AG04450 (cell line): Measurements from ENCODE around the gene IL17REL. TPM values are rescaled to one million over a fixed set of nuclear protein-coding genes. Genes with fewer than 3 reads are reported as not detected.

Source experiments
- CTCF ChIA-PET: fragments of 300-600, 350-600 bp; formaldehyde crosslinking; extraction: SDS; loops from one replicate; lab custom pipeline; 2022; ENCODE audit warnings: antibody characterized with exemption, inconsistent platforms; lab: Charles Lee
- POLR2A ChIA-PET: fragments of 350-600 bp; formaldehyde crosslinking; extraction: SDS; loops from one replicate; lab custom pipeline; 2021; ENCODE audit warnings: antibody characterized with exemption, inconsistent platforms; lab: Yijun Ruan, JAX
- DNase-seq: peaks from one replicate; pipeline ENCODE4 v3.0.0-alpha.2; 2011; ENCODE audit warnings: low read depth, low spot score
- H3K27ac ChIP-seq: one replicate; pipeline ENCODE4 v1.5.1; 2012; ENCODE audit warnings: low read depth, low read length, control low read depth
- H3K27me3 ChIP-seq: one replicate; pipeline ENCODE4 v1.6.0; 2012; ENCODE audit warnings: low read length; ENCODE audit not compliant: control insufficient read depth, insufficient read depth
- H3K4me3 ChIP-seq: 2 replicates; pipeline ENCODE4 v1.5.1; 2011; ENCODE audit warnings: mild to moderate bottlenecking, low read depth, low read length, control low read depth
- H3K9me3 ChIP-seq: 2 replicates; pipeline ENCODE4 v1.5.1; 2012; ENCODE audit warnings: low read length; ENCODE audit not compliant: control insufficient read depth, insufficient read depth
- polyA plus RNA-seq: library from polyadenylated mRNA; depleted of rRNA; stranded (reverse); fragments of >200 nt; gene quantifications from 2 replicates; pipeline ENCODE4 v1.2.3, GENCODE V29; 2011
- TF ChIP-seq, protein P1 (sequence below): IDR thresholded peaks from 2 replicates; pipeline ENCODE4 v1.5.1; 2011; ENCODE audit warnings: low read depth, low read length, control low read depth, inconsistent platforms

Gene IL17REL
- polyA plus RNA-seq, 1 experiment = not detected

GRCh38 chr22:49956418-49956770, 56.2 kb downstream of the IL17REL start:
- H3K27ac ChIP-seq = no peak overlapping the region
- no peaks in the 10 kb centered on the region; the same call in 1 of the 2 replicates for H3K9me3 ChIP-seq
- TF ChIP-seq, protein P1, sequence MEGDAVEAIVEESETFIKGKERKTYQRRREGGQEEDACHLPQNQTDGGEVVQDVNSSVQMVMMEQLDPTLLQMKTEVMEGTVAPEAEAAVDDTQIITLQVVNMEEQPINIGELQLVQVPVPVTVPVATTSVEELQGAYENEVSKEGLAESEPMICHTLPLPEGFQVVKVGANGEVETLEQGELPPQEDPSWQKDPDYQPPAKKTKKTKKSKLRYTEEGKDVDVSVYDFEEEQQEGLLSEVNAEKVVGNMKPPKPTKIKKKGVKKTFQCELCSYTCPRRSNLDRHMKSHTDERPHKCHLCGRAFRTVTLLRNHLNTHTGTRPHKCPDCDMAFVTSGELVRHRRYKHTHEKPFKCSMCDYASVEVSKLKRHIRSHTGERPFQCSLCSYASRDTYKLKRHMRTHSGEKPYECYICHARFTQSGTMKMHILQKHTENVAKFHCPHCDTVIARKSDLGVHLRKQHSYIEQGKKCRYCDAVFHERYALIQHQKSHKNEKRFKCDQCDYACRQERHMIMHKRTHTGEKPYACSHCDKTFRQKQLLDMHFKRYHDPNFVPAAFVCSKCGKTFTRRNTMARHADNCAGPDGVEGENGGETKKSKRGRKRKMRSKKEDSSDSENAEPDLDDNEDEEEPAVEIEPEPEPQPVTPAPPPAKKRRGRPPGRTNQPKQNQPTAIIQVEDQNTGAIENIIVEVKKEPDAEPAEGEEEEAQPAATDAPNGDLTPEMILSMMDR = no peak
- no peaks in the 10 kb centered on the region for H3K27me3 ChIP-seq
- DNase-seq = no peak
- ChIA-PET CTCF (no interaction called here), POLR2A (no interaction called here)
- no peak overlapping the region for H3K4me3 ChIP-seq

DNA sequence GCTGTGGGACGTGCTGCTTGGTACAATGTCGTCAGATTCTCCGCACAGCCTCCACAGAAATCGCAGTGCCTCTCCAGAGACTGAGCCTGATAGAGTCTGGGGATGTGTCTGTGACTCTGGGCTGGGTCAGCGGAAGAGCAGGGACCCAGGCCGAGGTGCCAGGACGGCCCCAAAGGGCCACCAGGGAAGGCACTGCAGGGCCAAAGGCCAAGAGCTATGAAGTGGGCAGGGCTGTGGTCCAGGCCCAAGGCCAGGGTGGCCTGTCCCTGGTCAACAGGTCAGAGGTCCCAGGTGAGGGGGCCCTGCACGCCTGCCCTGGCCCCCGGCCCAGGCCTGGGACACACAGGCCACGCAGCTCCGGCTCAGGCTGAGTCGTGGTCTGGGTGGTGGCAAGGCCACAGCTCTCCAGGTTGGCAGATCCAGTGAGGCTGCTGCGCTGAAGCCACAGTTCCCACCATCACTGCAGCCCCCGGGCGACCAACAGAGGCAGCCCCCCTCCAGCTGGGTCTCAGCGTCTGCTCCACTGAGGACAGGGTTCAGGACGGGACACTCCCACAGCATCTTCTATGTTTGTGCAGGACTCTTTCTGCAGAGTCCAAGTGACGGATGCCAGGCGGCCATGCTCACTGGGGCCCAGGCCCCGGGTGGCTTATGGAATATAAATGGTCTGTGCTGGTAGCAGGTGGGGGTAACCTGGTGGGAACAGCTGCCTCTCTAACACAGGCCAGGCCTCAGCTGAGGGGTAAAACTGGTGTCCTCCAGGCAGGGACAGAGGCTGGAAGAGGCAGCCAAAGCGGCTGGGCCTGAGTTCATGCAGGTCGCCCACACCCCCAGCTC, 56.8 kb downstream of the IL17REL start:
- TF ChIP-seq, protein P1 = no peak
- no peak for DNase-seq
- Histone ChIP-seq H3K9me3 (no peaks in the 10 kb centered on the region; the same call in 1 of the 2 replicates), H3K27me3 (no peaks in the 10 kb centered on the region), H3K27ac (no peak overlapping the region), H3K4me3 (no peak overlapping the region)
- ChIA-PET CTCF (no interaction called here), POLR2A (no interaction called here)

DNA sequence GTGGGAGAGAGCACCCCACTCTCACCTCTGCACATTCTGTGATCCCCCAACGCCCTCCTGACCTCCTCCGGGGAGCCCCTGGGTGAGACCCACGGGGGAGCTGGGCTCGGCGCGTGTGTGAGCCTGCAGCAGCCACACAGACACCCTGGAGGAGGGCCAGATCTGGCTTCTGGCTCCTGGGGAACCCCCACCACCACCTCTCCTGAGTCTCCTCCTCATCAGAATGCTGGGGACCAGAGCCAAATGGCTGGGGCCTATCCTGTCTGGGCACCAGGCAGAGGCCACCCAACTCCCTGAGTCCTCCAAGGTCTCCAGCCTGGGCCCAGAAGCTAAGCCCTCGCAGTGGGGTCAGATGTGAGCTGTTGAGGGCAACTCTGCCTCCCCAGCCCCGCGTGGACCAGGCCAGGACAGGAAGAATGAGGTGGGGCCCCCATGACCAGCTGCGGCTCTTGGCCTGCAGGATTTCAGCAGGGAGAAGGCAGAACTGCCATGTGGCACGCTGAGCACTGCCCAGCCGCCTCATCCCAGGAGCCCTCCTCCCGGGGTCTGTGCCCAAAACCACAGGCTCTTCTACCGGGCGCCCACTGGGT, 57.5 kb downstream of the IL17REL start:
- Histone ChIP-seq H3K9me3 (no peaks in the 10 kb centered on the region; the same call in 1 of the 2 replicates), H3K27me3 (no peaks in the 10 kb centered on the region), H3K27ac (no peak overlapping the region), H3K4me3 (no peak overlapping the region)
- ChIA-PET POLR2A (no interaction called here), CTCF (no interaction called here)
- TF ChIP-seq, protein P1 = no peak
- DNase-seq = no peak

DNA sequence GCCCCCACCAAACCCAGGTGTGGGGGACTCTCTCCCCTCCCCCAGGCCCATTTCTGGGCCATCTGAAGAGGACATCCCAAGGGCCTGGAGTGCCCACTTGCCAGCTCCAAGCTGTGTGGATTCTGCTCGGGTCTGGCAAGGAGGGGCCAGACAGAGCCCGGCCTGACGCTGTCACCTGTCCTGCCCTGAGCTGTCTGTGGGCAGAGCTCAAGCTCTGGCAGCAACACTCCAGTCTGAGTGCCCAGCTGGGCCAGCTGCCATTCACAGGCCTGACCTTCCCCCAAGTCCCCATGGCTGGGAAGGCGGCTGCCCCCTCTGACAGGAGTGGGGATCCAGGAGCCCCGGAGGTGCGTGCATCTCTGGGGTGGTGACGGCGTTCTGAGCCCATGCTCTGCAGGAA, 58.2 kb downstream of the IL17REL start:
- Histone ChIP-seq H3K9me3 (no peaks in the 10 kb centered on the region; the same call in 1 of the 2 replicates), H3K27ac (no peak overlapping the region), H3K27me3 (no peaks in the 10 kb centered on the region), H3K4me3 (no peak overlapping the region)
- no peak for DNase-seq
- ChIA-PET POLR2A (no interaction called here), CTCF (no interaction called here)
- TF ChIP-seq, protein P1 = no peak

DNA sequence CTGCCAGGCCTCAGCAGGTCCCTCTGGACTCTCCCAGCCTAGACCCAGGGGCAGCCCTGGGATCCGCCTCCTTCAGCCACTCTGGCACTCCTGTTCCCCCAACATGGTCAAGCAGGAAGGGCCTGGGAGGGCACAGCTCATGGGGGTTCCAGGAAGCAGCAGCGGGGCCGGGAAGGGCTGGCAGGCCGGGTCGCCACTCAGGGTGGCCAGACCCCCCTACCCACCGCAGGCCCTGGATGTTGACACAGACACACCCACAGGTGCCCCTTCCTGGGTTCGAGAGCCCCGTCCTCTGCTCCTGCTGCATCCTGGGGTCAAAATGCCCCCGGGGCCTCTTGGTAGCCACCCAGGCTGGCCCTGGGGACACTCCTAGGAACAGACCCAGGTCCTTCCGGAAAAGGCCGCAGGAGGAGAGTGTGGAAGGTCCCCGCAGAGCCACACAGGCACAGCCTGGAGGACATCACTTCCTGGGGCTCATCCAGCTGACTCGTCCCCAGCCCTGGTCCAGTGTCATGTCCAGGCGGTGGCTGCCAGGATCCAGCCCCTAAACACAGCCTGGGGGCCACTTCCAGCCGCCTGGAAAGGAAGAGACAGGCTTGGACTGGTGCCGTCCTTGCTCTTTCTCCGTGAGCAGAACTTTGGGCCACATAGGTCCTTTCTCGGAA, 58.8 kb downstream of the IL17REL start:
- no peaks in the 10 kb centered on the region for H3K27me3 ChIP-seq
- TF ChIP-seq, protein P1 = no peak
- H3K9me3 ChIP-seq = no peaks in the 10 kb centered on the region; the same call in 1 of the 2 replicates
- no peak overlapping the region for H3K27ac ChIP-seq
- CTCF ChIA-PET = no interaction called here
- DNase-seq = no peak
- no peak overlapping the region for H3K4me3 ChIP-seq
- POLR2A ChIA-PET = no interaction called here
